HG02852 (cell line): ENCODE measurements around the gene C11orf54.
A peak's percentile ranks its signal among the peaks of the same experiment; 100 is the strongest.
"Not testable (repeated sequence)": the region's sequence is repeated elsewhere in the genome, so short reads cannot be mapped to it uniquely, and the experiment has no call there.

Source experiments
- ATAC-seq: cut with Tn5 transposase; IDR thresholded peaks from one replicate; pipeline ENCODE4 v1.9.1; 2021; ENCODE audit warnings: mild to moderate bottlenecking, moderate library complexity; ENCODE audit not compliant: unreplicated experiment

The C11orf54 gene

DNA sequence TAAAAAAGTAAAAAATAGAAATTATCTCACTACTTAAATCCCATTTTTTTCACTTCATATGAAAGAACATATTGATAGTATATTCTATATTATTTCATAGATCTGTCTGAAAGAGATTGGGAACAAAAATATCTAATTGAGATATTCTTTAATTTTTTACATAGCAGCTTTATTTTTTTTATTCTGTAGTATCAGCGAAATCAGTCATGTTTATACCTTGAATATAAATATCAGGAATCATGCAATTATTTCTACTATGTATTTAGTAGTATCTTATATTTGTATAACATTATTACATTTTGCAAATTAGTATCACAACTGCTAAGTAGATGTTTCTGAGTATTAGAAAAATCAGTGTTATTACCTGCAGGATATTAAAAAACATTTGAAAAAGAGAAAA is 20.4 kb downstream of the C11orf54 start:
- no peak for ATAC-seq

DNA sequence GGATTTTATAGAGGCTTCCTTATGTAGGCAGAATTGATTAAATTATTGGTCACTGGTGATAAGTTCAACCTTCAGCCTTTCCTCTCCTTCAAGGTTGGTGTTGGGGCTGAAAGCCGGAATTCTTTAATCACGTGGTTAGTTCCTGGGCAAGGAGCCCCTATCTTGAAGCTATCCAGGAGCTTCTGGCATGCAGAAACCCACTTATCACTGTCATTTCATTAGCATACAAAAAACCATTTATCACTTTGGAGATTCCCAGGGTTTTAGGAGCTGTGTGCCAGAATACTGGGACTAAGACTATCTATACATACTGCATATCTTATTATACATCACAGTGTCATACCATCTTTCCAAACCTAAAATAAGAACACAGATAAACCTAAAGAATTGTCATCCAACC is 24.1 kb downstream of the C11orf54 start:
- ATAC-seq: no peak

DNA sequence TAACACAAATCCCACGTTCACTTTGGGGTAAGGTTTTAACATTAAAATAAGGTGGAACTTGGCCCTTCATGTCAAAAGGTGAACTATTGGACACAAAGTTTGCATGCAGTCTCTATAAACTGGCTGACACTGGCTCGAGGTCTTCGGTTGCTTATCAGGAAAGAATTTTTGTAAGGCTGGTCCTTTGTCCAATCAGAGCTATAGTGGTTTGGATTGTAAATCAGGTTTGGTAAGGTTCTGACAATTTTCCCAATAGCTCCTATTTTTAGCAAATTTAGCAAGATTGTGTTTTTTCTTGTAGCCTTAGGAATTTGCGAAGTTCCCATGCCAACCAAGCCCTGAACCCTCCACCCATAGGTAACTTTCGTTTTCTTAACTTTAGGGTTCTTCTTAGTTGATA is 25.0 kb downstream of the C11orf54 start:
- no peak for ATAC-seq

DNA sequence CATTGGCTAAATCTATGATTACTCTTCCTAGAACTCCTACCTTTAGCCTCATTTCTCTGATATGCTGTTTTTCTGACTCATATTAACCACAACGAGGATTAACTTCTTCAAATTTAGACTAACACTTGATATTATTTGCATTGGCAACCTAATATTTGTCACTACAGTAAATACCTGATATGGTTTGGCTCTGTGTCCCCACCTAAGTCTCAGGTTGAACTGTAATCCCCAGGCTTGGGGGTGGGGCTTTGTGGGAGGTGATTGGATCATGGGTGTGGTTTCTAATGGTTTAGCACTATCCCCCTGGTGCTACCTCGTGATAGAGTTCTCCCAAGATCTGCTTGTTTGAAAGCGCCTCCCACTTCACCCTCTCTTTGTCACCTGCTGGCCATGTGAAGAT is 25.5 kb downstream of the C11orf54 start:
- ATAC-seq: no peak

DNA sequence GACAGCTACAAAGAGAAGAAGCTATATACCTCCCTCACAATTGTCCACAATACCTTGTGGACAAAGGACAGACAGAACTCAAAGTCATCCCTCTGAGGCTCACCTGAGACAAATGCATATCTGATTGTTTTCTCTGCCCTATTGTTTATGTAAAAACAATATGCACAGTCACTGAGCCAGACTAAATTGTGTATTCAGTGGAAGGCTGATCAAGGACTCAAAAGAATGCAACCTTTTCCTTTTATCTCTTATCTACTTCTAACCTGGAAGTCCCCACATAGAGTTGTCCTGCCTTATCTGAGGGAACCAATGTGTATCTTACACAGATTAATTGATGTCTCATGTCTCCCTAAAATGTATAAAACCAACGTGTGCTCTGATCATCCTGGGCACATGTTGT is 28.7 kb downstream of the C11orf54 start:
- ATAC-seq: no peak

DNA sequence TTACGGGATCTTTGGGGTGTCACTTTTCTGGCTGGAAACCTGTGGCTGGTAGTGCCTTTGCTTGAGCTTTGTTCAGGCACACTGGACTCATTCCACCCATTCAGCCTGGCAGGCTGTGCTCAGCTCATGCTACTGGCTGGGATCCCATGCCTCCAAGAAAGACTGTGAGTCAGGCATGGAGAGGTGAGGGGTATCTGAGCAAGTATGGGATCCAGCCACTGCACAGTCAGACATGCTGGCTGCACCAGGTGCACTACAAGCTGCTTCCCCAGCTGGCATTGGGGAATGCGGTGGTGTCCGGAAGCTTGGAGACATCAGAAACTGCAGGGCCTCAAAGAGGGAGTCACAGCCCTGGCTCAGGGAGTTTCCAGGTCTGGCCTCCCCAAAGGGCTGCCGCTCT is 30.7 kb downstream of the C11orf54 start:
- ATAC-seq: no peak

DNA sequence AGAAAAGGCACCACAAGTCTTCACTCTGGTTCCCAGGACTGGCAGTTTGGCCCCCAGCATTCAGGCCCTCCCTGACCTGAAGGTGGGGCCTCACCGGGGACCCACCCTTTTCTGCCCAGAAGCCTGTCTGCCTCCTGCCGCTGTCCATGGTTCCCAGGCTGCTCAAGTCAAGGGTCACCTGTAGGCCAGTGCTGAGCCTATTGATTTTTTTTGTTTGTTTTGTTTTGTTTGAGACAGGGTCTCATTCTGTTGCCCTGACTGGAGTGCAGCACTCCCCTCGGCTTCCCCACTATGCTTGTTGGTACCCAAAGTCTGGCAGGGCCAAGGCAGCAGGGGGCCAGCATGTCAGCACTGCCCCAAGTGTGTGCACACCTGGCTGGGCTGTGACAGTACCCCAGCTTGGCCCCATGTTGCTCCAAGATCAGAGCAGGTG is 31.6 kb downstream of the C11orf54 start:
- ATAC-seq: no peak

DNA sequence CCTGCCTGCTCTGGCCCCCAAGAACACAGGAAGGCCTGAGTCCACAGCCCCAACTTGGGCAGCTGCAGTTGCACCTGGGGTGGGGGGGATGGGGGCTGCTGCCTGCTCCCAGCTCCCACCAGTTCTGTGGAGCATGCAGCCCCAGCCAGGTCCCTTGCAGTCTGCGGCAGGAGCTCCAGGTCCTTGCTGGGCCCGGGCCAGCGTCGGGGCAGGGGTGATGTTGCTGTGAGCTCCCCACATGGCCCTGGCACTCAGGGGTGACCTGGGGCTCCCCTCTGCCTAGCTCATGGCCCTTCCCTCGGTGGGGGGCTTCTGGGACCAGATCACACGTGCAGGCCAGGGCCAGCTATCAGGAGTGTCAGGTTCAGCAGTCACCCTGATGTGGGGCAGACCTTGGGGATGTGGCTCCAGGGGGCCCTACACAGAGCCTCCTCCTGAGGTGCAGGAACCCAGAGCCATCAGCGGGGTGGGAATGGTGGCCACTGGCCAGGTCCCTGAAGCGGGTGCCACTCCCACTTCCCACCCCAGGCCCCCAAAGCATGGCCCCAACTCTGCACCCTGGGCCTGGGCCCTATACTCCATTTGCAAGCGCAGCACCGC is 32.2 kb downstream of the C11orf54 start:
- ATAC-seq: no peak

DNA sequence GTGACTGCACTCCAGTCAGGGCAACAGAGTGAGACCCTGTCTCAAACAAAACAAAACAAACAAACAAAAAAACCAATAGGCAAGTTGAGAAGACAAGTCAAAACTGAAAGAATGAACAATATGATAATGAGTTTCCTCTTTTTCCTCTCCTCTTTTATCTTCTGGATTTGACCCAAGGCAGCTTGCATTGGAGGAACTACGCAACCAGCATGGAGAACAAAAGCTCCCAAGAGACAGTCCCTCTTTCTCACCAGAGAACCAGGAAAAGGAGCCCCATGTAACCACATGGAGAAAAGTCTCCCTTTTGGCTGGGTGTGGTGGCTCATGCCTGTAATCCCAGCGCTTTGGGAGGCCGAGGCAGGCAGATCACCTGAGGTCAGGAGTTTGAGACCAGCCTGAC is 33.1 kb downstream of the C11orf54 start:
- not testable (repeated sequence) for ATAC-seq

DNA sequence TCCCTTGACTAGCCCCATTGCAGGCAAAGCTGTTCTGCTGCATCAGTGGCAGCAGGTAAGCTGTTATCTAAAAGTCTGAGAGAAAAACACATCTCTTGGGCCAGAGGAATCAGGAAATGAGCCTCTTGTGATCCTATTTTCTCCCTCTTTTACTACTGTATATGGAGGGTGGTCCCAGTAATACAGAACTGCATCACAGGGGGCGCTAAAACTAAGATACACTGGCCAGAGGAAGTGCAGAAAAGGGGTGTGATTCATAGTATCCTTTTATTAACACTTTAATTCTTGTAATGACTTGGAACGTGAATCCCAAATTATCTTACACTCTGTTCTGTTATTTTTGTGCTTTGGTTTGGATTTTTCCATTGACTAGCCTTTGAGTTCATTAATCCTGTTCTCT is 33.8 kb downstream of the C11orf54 start:
- ATAC-seq: no peak

DNA sequence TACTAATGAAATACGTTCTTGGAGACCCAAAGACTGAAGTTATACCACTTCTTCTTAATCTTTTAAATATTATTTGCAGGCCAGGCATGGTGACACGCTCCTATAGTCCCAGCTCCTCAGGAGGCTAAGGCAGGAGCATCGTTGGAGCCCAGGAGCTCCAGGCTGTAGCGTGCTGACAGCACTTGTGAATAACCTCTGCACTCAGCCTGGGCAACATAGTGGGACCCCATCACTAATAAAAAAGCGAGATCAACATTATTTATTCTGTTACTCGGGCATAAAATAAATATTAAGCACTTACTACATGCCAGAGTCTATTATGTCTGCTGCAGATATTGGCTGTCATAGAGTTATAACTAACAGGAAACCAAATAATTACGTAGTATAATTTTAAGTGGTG is 41.9 kb downstream of the C11orf54 start:
- no peak for ATAC-seq

DNA sequence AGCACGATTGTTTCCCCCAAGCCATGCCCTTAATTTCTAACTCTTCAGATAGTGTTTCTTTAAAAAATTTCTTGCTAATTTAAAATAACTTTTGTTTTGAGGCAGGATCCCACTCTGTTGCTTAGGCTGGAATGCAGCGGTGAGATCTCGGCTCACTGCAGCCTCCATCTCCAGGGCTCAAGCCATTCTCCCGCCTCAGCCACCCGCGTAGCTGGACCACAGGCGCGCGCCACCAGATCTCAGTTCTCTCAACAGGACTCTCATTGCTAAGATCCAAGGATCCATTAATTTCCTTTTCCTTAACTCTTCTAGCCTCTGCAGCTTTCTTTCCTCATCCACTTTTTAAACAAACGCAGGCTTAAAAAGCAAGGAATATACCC is 42.3 kb downstream of the C11orf54 start:
- peak; percentile 48 for ATAC-seq

DNA sequence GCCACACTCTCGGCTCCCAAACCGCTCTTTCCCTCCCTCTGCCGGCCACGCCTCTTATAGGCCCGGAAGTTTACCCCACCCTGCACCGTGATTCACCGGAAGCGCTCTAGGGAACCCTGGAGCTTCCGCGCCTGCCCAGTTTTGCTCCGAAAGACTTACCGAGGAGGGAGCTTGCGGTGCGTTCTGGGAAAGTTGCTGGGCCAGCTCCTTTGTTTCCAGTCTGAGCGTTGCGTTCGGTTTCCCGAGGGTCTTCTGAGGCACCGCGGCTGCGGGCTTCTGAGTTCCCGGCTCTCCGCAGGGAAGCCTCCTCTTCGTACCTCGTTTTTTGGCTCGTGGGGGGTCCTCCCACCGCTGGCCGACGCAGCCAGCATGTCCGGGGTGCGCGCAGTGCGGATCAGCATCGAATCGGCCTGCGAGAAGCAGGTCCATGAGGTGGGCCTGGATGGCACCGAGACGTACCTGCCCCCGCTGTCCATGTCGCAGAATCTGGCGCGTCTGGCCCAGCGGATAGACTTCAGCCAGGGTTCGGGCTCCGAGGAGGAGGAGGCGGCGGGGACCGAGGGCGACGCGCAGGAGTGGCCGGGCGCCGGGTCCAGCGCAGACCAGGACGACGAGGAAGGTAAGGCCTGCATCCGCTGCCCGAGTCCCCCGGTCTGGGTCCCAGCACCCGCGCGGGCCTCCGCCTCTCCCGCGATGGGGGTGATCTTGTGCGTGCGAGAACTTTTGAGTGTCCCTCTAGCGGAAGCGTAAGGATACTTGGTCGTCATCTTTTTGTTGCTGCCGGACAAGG is 42.9 kb downstream of the C11orf54 start, which contains the start of gene MED17:
Gene MED17, plus strand, starts transcription at position 138 of the 790 bp plus-strand sequence. Its CDS starts 232 bp downstream, at position 370.
- ATAC-seq: peak; percentile 97

DNA sequence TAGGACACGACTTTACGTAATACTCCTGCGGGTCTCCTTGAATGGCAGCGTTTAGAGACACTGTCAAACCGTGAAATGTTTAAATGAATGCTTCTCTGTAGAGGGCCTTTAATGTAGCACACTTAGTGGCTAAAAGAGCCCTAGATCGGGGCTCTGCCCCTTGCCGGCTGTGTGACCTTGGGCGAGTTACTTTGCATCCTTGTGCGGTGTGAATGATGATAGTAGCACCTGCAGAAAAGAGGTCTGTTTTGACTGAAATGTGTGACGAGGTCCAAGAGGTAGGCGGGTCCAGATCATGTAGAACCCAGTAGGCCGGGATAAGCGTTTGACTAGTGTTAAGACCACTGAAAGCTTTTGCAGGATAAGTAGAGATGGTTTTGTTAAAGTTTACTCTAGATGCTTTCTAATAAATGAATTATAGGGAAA is 43.5 kb downstream of the C11orf54 start:
- peak; percentile 33 for ATAC-seq

DNA sequence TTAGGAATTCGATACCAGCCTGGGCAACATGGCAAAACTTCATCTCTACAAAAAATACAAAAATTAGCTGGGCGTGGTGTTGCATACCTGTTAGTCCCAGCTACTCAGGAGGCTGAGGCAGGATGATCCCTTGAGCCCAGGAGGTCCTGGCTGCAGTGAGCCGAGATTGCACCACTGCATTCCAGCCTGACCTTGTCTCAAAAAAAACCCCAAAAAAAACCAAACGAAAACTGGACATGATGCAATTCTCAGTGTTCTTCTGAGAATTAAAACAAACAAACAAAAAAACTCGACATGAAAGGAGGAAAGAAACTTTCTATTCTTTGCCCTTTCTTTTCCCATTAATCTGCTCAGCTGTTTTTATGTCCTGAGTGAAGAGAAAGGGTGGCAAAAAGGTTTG is 50.0 kb downstream of the C11orf54 start:
- ATAC-seq: no peak

DNA sequence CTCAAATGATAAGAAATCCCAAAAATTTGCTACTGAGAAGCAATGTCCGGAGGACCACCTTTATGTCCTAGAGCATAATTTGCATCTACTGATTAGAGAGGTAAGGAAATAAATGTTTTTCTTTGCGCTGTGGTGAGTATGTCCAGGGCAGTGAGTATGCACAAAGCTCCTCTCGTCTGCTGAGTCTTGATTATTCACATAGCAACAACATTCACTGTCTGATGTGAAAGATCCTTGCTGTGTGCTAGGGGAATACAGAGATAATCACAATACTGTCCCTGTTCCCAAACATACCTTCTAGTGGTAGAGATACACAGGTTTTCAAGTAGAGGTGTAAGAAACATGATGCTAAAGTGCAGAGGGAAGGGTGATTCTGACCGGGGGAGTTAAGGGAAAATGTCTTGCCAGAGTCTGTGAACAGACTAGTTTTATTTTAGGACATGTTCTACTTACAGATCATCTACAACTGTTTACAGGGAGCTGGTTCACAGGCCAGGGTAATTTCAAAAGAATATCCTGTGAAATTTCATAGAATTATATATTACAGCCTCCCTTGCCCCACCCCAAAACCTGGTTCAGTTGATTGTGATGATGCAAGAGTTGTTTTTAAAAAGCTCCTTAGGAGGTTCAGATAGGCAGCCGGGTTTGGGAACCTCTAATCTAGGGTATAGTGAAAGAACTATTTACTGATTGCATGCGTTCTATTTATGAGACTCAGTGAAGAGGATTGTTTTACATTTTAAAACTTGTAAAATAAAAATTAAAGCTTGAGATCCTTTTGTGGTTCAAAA is 55.2 kb downstream of the C11orf54 start:
- no peak for ATAC-seq

DNA sequence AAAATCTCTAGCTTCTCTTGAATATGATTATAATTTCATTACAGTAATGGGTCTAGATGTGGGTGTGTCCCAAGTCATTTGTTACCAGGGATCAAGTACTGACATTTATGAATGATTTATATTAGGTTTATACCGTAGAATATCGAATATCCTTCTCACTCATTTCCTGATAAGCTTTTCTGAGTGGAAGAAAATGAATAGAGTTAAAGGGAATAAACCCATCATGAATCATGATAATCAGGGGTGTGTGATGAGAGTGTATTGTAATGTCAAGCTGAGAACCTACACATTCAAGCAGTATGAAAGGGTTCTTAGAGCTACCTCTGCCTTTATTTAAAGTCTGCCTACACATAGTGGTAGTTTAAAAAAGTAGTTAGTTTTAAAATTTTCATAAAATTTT is 59.9 kb downstream of the C11orf54 start:
- ATAC-seq: no peak

DNA sequence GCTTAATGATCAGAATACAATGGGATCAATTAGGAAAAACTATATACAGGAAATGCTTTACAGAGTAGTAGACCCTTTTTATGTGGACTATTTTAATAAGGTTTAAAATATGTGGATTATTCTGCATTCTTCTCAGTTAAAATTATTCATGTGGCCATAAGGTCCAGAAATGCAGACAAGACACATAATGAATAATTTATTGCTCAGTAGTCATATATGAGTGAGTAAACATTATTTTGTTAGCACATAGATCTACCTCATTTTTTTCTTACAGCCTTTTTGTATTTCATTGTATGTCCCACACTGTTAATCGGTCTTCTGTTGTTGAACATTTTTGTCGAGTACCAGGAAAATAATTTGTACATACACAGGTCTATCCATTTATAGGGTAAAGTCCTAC is 63.4 kb downstream of the C11orf54 start:
- no peak for ATAC-seq

DNA sequence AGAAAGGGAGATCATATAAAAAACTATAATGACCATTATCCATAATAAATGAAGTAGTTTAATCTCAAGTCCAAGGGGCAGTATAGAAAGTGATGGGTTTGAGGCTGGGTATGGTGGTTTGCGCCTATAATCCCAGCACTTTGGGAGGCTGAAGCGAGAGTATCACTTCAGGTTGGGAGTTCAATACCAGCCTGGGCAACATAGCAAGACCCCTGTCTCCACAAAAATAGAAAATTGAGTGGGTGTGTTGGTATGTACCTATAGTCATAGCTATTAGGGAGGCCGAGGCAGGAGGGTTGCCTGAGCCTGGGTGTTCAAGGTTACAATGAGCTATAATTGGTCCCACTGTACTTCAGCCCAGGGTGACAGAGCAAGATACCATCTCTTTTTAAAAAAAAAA is 66.5 kb downstream of the C11orf54 start:
- no peak for ATAC-seq

DNA sequence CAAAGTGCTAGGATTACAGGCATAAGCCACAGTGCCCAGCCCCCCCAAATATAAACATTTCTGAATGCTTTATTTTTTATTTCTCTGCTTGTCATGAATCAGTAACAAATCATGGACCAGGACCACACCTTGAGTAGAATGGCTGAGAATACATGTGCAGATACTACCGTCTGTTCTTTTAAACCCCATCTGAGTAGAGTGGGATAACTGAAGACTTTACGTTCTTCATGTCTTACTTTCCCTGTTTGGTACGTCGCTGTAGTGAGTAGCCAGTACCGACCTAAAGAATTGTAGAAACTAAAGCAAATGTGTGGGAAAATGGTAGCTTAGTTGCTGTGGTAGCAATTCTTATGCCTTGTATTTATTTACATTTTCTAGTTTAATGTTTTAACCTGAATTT is 72.5 kb downstream of the C11orf54 start:
- ATAC-seq: no peak
